HUDEP-2 (cell line): ENCODE measurements around the gene SYNE2.
A peak's percentile ranks its signal among the peaks of the same experiment; 100 is the strongest.
"Not testable (repeated sequence)": the region's sequence is repeated elsewhere in the genome, so short reads cannot be mapped to it uniquely, and the experiment has no call there.

Experiments
- DNase-seq, 76 experiments: peaks; one replicate each; lab custom pipeline; 2025; ENCODE audit not compliant: unreplicated experiment in 76 of 76; lab: John Stamatoyannopoulos, UW

The SYNE2 gene

DNA sequence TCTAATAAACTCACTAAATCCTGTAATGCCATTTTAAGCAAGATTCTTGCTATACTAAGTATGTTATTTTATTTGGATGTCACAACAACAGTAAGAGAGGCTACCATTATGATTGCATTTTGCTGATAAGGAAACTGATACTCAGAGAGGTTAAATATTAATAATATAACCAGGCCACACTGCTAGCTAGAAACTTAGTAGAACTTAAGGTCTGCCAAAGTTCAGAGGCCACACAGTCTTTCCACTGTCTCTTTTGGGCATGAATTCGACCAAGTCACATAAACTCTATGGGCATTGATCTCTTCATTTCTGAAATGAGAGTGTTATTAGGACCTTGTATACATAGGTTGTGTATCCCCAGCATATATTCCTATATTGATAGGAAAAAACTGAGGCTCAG lies 147.9 kb downstream of the SYNE2 start:
- no peak for DNase-seq

DNA sequence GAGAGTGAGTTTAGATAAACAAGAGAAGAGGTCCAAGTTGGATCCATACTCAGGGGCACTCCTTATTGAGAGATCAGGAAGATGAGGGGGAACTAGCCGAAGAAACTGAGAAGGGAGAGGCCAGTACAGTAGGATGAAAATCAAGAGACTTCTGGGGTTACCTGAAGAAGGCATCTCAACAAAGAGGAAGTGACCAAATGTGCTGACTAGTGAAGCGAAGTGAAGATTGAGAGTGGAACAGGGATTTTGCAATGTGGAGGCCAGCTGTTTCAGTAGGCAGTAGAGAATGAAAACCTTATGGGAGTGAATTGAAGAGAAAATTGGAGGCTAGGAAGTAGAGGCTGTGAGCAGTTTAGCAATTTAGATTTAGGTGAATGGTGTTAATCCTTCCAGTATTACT lies 153.0 kb downstream of the SYNE2 start:
- DNase-seq: no peak

DNA sequence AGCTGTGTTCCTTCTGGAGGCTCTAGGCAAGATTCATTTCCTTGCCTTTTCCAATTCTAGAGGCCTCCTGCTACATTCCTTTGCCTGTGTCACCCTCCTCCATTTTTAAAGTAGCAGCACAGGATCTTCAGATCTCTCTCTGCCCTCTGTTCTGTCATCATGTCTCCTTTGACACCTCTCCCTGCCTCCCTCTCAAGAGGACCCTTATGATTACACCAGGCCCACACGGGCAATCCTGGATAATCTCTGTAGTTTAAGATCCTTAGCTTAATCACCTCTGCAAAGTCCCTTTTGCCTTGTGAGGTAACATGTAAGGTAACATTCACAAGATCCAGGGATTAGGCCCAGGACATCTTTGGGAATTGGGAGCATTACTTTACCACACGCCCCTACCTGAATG lies 155.2 kb downstream of the SYNE2 start:
- DNase-seq: no peak

DNA sequence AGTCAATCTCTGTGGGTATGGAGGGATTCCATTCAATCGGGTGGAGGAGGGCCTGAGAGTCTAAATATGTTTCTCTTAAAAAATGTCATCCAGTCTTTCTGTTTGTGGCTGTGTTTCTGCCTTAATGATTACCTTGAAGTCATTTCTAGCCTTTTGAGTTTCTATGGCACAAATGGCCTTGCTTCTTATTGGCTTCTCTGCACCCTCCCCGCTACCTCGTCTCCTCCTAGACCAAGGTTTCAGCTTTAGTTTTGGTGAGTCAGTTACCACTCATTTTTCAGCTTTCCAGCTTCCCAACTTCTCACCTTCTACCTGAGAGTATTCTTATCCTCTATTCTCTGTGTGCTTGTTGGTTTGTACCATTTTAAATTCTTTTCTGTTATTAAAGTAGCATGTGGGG lies 159.2 kb downstream of the SYNE2 start:
- DNase-seq: no peak

DNA sequence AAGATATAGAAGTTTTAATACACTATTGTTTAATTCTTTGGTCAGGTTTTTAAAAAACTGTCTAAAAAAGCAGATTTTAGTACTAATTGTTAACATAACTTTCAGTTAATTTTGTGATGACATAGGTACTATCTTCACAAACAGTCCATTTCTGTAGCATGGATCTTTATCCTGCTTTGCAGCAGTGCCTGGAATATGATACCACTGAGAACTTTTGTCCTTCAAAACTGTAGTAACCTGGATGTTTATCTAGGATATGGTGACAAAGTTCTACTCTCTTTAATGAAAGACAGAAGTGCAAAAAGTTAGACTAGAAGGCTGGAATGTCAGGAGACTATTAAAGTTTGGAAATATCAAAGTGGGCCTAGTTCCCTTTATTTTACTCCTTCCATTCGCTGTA lies 159.9 kb downstream of the SYNE2 start:
- DNase-seq: no peak

DNA sequence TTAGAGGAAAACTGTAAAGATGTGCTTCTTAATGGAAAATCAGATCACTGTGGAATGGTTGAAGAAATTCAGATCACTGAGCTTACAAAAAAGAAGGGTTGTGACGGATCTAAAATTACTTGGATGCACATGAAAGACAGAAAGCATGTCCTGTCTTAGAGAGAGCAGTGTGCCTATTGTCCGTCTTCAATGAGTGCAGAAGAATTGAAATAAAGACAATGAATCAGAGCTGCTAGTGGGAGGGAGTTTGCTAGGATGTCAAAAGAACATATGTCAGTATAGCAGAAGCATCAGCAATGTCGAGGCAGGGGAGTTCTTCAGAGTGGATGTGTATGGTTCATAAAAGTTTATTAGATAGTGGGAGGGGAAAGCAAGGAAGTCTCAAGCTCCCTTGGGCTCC lies 172.7 kb downstream of the SYNE2 start:
- DNase-seq: no peak

DNA sequence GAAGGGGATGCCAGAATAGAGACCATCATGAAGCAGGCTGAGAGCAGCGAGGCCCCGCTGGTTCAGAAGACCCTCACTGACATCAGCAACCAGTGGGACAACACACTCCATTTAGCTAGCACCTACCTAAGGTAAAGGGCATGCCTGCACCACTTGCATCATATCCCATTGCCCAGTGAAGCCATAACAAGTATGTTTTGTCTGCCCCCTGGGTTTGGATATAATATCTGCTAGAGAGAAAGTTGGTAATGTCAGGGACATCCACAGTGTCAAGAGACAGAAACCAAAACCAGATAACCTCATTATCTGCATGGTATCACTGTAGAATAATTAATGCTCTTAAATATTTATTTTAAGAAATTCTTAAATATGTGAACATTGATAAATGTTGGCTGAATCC lies 173.8 kb downstream of the SYNE2 start:
- no peak for DNase-seq

DNA sequence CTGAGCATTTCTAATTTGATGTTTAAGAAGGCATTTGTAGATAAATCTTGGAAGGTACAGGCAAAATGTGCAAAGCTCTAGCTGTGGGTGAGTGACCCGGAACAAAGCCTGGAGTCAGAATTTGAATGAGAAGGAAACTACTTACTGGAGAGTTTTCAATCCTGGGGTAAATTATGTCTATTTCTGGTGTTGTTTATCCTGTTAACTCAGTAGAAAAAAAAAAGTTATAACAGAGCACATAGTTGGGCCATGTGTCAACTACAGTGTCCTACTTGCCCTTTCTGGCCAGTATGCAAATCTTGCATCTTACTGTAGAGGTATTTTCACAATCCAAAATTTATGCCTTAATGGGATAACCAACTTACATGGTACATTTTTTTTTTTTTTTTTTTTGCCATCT lies 182.3 kb downstream of the SYNE2 start:
- DNase-seq: no peak

DNA sequence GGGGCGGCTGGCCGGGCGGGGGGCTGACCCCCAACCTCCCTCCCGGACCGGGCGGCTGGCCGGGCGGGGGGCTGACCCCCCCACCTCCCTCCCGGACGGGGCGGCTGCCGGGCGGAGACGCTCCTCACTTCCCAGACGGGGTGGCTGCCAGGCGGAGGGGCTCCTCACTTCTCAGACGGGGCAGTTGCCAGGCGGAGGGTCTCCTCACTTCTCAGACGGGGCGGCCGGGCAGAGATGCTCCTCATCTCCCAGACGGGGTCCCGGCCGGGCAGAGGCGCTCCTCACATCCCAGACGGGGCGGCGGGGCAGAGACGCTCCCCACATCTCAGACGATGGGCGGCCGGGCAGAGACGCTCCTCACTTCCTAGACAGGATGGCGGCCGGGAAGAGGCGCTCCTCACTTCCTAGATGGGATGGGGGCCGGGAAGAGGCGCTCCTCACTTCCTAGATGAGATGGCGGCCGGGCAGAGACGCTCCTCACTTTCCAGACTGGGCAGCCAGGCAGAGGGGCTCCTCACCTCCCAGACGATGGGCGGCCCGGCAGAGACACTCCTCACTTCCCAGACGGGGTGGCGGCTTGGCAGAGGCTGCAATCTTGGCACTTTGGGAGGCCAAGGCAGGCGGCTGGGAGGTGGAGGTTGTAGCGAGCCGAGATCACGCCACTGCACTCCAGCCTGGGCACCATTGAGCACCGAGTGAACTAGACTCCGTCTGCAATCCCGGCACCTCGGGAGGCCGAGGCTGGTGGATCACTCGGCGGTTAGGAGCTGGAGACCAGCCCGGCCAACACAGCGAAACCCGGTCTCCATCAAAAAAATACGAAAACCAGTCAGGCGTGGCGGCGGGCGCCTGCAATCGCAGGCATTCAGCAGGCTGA lies 185.3 kb downstream of the SYNE2 start:
- DNase-seq: not testable (repeated sequence)

DNA sequence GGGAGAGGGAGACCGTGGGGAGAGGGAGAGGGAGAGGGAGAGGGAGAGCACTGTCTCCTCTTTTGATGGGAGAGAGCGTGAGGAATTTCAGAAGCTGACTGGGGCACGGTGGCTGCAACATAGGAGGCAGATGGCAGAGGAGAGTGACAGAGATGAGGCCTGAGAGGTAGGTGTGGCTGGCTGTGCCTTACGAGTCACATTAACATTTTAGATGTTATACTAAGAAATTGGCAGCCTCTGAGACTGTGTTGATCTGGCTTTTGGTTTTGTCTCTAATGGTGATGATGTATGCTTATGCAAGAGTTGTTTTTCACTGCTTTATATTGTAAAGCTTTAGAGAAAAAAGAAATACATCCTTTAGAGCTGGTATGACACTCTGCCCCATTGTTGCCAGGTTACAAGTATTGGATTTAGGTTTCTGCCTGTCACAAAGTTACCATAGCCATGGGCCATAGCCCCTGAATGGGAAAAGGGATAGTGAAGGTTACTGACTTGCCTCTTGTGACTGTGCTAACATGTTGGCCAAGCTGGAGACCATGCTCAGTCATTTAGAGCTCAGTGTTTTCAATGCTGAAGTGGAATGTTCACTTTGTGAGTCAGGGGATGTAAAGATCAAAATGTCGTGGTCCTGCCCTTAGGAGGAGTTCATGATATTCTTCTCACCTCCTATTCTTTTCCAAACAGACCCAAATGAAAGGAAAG lies 186.2 kb downstream of the SYNE2 start:
- no peak for DNase-seq

DNA sequence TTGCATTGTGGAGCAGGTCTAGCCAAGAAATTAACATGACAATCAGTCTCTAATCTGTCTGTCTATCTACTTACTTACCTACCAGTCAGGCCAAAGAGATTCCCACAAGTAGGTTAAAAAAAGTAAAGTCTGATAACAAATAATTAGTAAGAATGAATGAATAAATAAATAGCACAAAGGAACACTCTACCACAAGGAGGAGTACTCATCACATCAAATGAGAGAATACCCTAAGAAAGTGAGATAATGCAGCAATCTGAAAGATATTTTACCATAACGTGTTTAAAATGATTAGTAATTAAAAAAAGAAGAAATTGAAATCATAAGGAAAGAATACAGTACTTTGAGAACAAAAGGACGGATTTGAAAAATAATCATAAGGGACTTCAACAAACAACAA lies 187.2 kb downstream of the SYNE2 start:
- DNase-seq: no peak

DNA sequence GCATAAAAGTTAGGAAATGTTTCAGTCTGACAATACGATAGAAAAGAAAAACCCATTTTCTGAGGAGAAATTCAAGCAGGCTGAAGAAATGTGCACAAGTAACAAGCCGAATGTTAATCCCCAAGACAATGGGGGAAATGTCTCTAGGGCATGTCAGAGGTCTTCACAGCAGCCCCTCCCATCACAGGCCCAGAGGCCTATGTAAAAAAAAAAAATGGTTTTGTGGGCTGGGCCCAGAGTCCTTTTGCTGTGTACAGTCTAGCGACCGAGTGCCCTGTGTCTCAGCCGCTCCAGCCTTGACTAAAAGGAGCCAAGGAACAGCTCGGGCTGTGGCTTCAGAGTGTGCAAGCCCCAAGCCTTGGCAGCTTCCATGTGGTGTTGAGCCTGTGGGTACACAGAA lies 190.5 kb downstream of the SYNE2 start:
- DNase-seq: not testable (repeated sequence)

DNA sequence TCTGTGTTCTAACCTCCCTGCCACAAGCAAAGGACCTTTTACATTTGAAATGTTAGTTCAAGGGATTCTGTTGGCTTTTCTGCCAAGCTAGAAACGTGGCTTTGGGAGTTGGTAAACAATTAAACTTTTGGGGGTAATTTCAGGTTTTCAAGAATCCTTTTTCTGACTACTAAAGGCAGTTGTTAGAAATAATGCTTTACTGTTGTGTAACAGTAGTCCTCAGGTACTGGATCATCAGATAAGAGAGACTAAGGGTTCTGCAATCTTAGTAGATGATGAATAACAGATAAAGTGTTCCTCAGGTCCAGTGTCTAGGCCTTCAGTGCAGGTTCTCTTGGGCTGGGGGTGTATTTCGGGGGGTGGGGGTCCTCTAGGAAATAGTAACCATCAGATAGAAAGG lies 192.3 kb downstream of the SYNE2 start:
- DNase-seq: no peak

DNA sequence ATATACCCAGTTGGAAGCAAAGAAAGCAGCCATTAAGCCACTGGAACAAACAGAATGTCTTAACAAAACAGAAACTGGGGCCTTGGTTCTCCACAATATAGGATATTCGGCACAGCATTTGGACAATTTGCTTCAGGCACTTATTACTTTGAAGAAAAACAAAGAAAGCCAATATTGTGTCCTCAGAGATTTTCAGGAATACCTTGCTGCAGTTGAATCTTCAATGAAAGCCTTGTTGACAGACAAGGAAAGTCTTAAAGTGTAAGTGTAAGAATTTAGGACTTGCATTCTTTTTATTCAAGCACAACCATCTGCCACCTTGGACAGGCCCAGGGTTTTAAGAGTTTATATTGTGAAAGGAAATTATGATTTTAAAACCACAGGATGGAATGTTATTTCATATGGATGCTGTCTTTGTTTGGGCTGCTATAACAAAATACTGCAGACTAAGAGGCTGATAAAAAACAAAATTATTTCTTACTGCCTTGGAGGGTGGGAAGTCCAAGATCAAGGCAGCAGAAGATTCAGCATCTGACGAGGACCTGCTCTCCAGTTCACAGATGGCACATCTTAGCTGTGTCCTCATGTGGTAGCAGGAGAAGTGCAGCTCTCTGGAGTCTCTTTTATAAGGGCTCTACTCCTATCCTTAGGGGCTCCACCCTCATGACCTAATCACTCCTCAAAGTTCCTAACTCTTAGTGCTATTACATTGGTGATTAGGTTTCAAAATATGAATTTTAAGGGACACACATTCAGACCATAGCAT lies 197.0 kb downstream of the SYNE2 start:
- no peak for DNase-seq

DNA sequence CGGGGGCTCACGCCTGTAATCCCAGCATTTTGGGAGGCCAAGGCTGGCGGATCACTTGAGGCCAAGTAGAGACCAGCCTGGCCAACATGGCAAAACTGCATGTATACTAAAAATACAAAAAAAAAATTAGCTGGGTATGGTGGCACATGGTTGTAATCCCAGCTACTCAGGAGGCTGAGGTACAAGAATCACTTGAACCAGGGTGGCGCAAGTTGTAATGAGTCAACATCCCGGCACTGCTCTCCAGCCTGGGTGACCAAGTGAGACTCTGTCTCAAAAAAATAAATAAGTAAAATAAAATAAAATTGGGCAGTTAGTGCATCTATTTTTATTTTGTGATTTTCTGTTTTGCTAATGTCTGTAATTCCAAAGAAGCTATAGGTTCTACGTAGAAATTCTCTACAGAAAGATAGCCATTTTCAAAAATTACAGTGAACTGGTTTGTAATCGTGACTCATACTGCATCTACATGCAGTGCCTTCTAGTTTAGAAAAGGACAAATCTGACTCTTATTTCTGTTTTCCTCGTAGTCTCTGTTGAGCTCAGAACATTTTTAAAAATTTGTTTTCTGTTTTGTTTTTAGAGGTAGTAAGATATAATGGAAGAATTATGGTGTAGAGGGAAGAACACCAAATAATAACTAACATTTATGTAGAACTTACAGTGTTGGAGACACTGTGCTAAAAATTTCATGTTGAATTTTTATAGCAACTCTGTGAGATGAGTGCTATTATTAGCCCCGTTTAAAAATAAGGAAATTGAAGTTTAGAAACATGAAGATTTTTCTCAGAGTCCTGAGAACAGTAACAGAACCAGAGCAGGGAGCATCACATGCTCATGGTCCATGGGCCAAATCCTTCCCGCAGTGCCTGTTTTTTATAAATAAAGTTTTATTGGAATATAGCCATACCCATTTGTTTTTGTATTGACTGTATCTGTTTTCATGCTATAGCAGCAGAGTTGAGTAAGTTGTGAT lies 201.2 kb downstream of the SYNE2 start:
- no peak for DNase-seq

DNA sequence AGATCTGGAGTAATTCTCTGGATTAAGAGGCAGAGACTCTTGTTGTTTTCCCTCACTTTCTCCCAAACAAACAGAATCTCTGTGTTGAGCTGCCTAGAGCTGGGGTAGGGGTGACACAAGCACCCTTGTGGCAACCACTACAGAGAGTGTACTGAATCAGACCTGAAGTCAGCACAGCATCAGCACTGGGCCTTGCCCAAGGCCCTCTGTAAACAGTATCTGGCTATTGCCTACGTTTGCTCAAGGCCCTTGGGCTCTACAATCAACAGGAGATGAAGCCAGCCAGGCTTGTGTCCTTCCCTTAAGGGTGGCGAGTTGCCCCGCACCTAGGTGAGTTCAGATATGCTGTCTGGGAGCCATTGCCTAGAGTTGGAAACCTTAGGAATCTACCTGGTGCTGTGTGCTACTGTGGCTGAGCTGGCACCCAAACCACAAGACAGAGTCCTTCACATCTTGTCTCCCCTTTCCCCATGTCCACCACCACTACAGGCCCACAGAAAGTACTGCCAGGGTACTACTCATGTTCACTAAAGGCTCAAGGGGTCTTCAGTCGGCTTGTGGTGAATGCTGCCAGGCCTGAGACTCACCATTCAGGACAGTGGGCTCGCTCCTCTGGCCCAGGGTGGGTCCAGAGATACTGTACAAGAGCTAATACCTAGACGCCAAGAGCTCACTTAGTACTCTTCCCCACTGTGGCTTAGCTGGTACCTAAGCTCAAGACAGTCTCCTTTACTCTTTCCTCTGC lies 206.8 kb downstream of the SYNE2 start:
- no peak for DNase-seq

DNA sequence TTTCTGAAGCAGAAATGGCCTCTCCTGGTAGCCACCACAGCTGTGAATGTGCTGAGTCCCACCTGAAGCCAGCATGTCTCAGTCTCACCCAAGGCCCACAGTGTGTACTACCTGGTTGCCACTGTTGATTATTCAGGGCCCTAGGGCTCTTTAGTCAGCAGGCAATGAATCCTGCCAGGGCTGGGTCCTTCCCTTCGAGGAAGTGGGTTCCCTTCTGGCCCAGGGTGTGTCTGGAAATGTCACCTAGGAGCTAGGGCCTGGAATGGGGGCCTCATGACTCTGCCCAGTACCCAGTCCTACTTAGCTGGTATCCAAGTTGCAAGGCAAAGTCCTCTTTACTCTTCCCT lies 207.4 kb downstream of the SYNE2 start:
- no peak for DNase-seq

DNA sequence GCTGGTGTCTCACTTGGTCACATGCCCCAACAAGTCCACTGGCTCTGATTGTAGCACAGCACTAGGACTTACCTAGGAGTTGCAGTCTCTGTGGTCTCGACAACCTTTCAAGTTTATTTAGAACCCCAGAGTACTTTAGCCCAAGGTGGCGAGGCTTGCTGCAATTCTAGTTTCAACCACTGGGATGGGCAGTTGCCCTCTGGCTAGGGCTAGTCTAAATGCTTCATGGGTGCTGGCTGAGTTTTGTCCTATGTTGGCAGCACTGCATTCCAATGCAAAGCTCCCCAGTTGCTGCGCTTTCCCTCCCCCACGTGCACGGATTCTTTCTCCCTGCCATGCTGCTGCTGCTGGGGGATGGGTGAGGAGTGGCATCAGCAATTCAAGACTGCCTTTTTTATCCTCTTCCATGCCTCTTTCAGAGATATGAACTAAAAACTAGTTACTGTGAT lies 207.9 kb downstream of the SYNE2 start:
- peak in 30 of 76 experiments; percentile 1 to 37 (median 10) for DNase-seq

DNA sequence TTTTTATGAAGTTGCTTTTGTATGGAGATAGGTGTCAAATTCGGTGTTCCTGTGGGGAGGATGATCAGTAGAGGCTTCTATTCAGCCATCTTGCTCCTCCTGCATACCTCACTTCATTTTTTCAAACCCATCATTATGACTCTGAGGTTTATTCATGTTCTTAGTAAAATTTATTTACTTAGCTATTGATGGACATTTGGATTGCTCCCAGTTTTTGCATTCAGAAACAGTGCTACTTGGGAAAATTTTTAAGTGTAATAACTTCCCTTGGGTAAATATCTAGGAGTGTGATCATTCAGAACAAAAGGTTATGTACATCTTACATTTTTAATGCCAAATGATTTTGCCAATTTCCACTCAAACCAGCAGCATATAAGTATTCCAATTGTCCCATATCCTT lies 208.3 kb downstream of the SYNE2 start:
- no peak for DNase-seq

DNA sequence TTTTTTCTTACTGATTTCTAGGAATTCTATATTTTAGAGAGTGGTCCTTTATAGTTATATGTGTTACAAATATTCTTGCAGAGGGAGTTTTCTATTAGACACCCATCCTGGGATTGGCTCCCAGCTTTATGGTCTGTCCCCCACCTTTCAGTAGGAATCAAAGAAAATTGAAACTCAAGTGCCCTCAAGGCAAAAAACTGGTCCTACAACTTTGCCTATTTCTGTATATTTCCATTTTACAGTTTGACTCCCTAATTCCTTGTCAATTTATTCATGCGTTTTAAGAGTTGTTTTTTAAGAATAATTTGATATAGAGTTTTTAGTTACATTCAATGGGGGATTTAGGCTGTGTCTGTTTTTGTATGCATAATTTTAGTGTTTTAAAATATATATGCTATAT lies 208.9 kb downstream of the SYNE2 start:
- DNase-seq: no peak
